ENCODE results near the gene LANCL3. TPM values are rescaled to one million over a fixed set of nuclear protein-coding genes. Genes with fewer than 3 reads are reported as not detected.

The LANCL3 gene
- total RNA-seq, 1 experiment from 2014 or later: 0.26 TPM

- no peak for ATAC-seq
- H2AFZ ChIP-seq (ENCODE audit: low read length): no peak overlapping the region
- no peaks in the 10 kb centered on the region for H3K9me2 ChIP-seq (replicated peaks; ENCODE audit: low read length)
- H3K4me2 ChIP-seq (ENCODE audit: low read length): no peak overlapping the region
- H3K4me1 ChIP-seq (ENCODE audit: insufficient read depth, low read length): no peaks in the 10 kb centered on the region
- no peaks in the 10 kb centered on the region for H3K79me2 ChIP-seq (ENCODE audit: low read length)
- DNase-seq: no peak
- no TSS peak for BruUV-seq (replicated peaks)
- H3K27me3 ChIP-seq (ENCODE audit: low read length): no peaks in the 10 kb centered on the region
- no peaks in the 10 kb centered on the region for H3K9me3 ChIP-seq (ENCODE audit: low read length)
- intact Hi-C loops (cut with micrococcal nuclease): no loop called here
- no peaks in the 10 kb centered on the region for H3F3A ChIP-seq (ENCODE audit: low read length, unreplicated experiment)
- POLR2A ChIA-PET (ENCODE audit: unreplicated experiment): no interaction called here
- CTCF ChIA-PET: no interaction called here
- no peak overlapping the region for H3K9ac ChIP-seq (ENCODE audit: low read length)
- no peaks in the 10 kb centered on the region for H4K20me1 ChIP-seq (ENCODE audit: low read length)
- H3K4me3 ChIP-seq (ENCODE audit: low read length): no peak overlapping the region
- no peak overlapping the region for H3K27ac ChIP-seq (ENCODE audit: low read length)
- TF ChIP-seq EZH2phosphoT487 (IDR thresholded peaks at IDR 0.05; ENCODE audit: borderline replicate concordance, low read length) (no peak), EZH2 (IDR thresholded peaks at IDR 0.05; ENCODE audit: low read length, unreplicated experiment) (no peak), CTCF (conservative IDR thresholded peaks at IDR 0.05; ENCODE audit: low read depth, low read length) (no peak)
- no peaks in the 10 kb centered on the region for H3K36me3 ChIP-seq (ENCODE audit: low read depth, low read length)
Measured at GRCh38 chrX:37701588-37701987, 130.1 kb downstream of the LANCL3 start.

- no peaks in the 10 kb centered on the region for H3K4me1 ChIP-seq (ENCODE audit: insufficient read depth, low read length)
- H2AFZ ChIP-seq (ENCODE audit: low read length): no peak overlapping the region
- no peak overlapping the region for H3K4me3 ChIP-seq (ENCODE audit: low read length)
- no TSS peak for BruUV-seq (replicated peaks)
- ChIA-PET CTCF (no interaction called here), POLR2A (ENCODE audit: unreplicated experiment) (no interaction called here)
- no peak overlapping the region for H3K9ac ChIP-seq (ENCODE audit: low read length)
- no peak for DNase-seq
- no peaks in the 10 kb centered on the region for H4K20me1 ChIP-seq (ENCODE audit: low read length)
- no peak overlapping the region for H3K4me2 ChIP-seq (ENCODE audit: low read length)
- H3K36me3 ChIP-seq (ENCODE audit: low read depth, low read length): no peaks in the 10 kb centered on the region
- no peaks in the 10 kb centered on the region for H3K79me2 ChIP-seq (ENCODE audit: low read length)
- no peak overlapping the region for H3K27ac ChIP-seq (ENCODE audit: low read length)
- H3K9me2 ChIP-seq (replicated peaks; ENCODE audit: low read length): no peaks in the 10 kb centered on the region
- no peak for TF ChIP-seq CTCF (conservative IDR thresholded peaks at IDR 0.05; ENCODE audit: low read depth, low read length)
- no peak for TF ChIP-seq EZH2phosphoT487 (IDR thresholded peaks at IDR 0.05; ENCODE audit: borderline replicate concordance, low read length)
- no peak for TF ChIP-seq EZH2 (IDR thresholded peaks at IDR 0.05; ENCODE audit: low read length, unreplicated experiment)
- intact Hi-C loops (cut with micrococcal nuclease): no loop called here
- no peak for ATAC-seq
- H3F3A ChIP-seq (ENCODE audit: low read length, unreplicated experiment): no peaks in the 10 kb centered on the region
- H3K27me3 ChIP-seq (ENCODE audit: low read length): no peaks in the 10 kb centered on the region
- H3K9me3 ChIP-seq (ENCODE audit: low read length): no peaks in the 10 kb centered on the region
Measured at GRCh38 chrX:37711991-37712390, 140.5 kb downstream of the LANCL3 start.

DNA sequence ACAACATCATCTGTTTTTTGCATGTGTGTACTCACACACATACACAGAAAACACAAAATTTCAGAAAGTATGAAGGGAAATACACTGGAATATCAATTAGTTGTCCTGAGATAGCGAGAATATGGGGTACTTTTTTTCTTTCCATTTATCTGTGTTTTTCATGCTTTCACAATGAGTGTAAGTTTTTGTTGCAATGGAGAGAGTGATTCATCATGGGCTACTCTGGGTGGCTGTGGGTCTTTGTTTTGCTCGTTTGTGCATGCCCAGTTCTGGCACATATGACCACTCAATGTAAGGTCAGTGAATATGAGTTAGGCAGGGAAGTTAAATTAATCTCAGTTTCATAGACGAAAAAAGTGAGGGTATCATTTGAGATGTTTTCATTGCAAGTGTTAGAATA is 141.0 kb downstream of the LANCL3 start:
- CTCF ChIA-PET: no interaction called here
- H3K4me3 ChIP-seq (ENCODE audit: low read length): no peak overlapping the region
- H3K4me1 ChIP-seq (ENCODE audit: insufficient read depth, low read length): no peaks in the 10 kb centered on the region
- H3K27me3 ChIP-seq (ENCODE audit: low read length): no peaks in the 10 kb centered on the region
- intact Hi-C loops (cut with micrococcal nuclease): no loop called here
- no peak overlapping the region for H3K27ac ChIP-seq (ENCODE audit: low read length)
- no peak for TF ChIP-seq CTCF (conservative IDR thresholded peaks at IDR 0.05; ENCODE audit: low read depth, low read length)
- no peak for TF ChIP-seq EZH2 (IDR thresholded peaks at IDR 0.05; ENCODE audit: low read length, unreplicated experiment)
- no peak for TF ChIP-seq EZH2phosphoT487 (IDR thresholded peaks at IDR 0.05; ENCODE audit: borderline replicate concordance, low read length)
- DNase-seq (no peak), ATAC-seq (no peak)
- no peak overlapping the region for H3K4me2 ChIP-seq (ENCODE audit: low read length)
- no peaks in the 10 kb centered on the region for H3K79me2 ChIP-seq (ENCODE audit: low read length)
- no peak overlapping the region for H2AFZ ChIP-seq (ENCODE audit: low read length)
- POLR2A ChIA-PET (ENCODE audit: unreplicated experiment): no interaction called here
- H3K9me2 ChIP-seq (replicated peaks; ENCODE audit: low read length): no peaks in the 10 kb centered on the region
- BruUV-seq (replicated peaks): no TSS peak
- no peaks in the 10 kb centered on the region for H3K9me3 ChIP-seq (ENCODE audit: low read length)
- no peaks in the 10 kb centered on the region for H4K20me1 ChIP-seq (ENCODE audit: low read length)
- no peaks in the 10 kb centered on the region for H3F3A ChIP-seq (ENCODE audit: low read length, unreplicated experiment)
- H3K36me3 ChIP-seq (ENCODE audit: low read depth, low read length): no peaks in the 10 kb centered on the region
- no peak overlapping the region for H3K9ac ChIP-seq (ENCODE audit: low read length)

All from PC-3 (cell line).